Astrocyte of the cerebellum (primary cell): ENCODE measurements around the gene TFAP2C.

Source experiments
- DNase-seq: peaks from one replicate; pipeline ENCODE4 v3.0.0-alpha.2; 2011; ENCODE audit warnings: low read depth
- H3K4me3 ChIP-seq: 2 replicates; pipeline ENCODE4 v1.5.1; 2011; ENCODE audit warnings: mild to moderate bottlenecking, low read depth, low read length, moderate library complexity
- in situ Hi-C: cut with HindIII; loops from 2 replicates; pipeline ENCODE4 v1.10.0; 2017; ENCODE audit warnings: low sequenced_read_pairs
- TF ChIP-seq, protein P1 (sequence below): IDR thresholded peaks from 2 replicates; pipeline ENCODE4 v1.5.1; 2012; ENCODE audit warnings: low read length, low read depth, moderate library complexity, mild to moderate bottlenecking; ENCODE audit errors: missing control alignments

Gene TFAP2C

DNA sequence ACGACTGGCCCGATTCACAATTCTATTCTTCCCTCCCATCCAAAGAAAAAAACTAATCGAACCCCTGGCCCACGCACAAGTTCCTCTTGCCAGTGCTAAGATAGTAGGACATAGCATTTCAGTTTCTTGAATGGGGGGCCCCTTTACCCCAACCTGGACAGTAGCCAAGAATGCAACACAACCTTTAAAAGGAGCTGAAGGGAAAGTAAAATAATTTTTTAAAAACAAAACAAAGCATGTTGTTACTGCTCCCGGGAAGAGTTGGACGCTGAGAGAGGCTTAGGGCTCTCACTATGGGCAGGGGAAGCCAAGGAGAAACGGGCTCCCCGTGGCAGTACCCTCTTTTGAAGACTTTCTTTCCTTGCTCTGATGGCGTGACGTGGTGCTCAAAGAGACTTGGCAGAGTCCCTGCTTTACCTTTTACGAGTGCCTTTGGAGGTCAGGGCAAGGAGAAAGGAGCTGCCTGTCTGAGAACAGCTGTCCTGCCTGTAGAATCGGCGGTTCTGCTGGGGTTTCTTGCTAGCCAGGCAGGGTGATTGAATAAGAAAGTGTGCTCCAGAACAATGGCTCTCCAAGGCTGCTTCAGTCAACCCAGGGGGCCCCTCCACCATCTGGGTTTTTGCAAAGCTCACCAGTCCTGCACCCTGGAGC is 5.8 kb downstream of the TFAP2C start:
- TF ChIP-seq, protein P1, sequence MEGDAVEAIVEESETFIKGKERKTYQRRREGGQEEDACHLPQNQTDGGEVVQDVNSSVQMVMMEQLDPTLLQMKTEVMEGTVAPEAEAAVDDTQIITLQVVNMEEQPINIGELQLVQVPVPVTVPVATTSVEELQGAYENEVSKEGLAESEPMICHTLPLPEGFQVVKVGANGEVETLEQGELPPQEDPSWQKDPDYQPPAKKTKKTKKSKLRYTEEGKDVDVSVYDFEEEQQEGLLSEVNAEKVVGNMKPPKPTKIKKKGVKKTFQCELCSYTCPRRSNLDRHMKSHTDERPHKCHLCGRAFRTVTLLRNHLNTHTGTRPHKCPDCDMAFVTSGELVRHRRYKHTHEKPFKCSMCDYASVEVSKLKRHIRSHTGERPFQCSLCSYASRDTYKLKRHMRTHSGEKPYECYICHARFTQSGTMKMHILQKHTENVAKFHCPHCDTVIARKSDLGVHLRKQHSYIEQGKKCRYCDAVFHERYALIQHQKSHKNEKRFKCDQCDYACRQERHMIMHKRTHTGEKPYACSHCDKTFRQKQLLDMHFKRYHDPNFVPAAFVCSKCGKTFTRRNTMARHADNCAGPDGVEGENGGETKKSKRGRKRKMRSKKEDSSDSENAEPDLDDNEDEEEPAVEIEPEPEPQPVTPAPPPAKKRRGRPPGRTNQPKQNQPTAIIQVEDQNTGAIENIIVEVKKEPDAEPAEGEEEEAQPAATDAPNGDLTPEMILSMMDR, result no peak
- in situ Hi-C loops, result no loop called here
- no peak for DNase-seq
- peak overlapping the region; percentile 24 for H3K4me3 ChIP-seq

DNA sequence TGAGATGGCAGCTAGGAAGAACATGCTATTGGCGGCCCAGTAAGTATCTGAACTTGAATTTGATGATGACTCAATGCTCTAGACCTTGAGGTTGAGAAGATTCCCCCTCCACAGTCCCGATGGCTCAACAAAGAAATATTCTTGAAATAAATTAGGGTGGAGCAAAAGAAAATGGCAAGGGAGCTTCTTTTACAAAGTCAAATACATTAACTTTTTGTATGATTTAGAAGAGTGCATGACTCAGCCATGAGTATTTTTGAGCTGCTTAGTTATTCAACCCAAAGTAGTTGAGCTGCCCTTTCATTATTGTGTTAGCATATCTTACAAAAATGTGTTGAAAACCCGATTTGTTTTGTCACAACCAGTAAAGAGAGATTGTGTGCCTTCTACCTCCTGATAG is 7.6 kb downstream of the TFAP2C start:
- TF ChIP-seq, protein P1, result no peak
- no peak overlapping the region for H3K4me3 ChIP-seq
- peak; percentile 44 for DNase-seq
- in situ Hi-C loops, result no loop called here

DNA sequence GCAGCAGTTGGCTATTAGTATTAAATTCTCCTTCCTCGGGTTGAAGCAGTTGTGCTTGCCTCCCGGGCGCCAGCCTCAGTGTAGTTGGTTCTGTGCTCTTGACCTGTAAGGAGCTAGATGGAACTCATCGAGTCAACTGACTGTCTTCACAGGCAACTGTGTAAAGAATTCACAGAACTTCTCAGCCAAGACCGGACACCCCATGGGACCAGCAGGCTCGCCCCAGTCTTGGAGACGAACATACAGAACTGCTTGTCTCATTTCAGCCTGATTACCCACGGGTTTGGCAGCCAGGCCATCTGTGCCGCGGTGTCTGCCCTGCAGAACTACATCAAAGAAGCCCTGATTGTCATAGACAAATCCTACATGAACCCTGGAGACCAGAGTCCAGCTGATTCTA is 8.5 kb downstream of the TFAP2C start:
- H3K4me3 ChIP-seq, result no peak overlapping the region
- in situ Hi-C loops, result no loop called here
- TF ChIP-seq, protein P1, result no peak
- DNase-seq, result peak; percentile 48

DNA sequence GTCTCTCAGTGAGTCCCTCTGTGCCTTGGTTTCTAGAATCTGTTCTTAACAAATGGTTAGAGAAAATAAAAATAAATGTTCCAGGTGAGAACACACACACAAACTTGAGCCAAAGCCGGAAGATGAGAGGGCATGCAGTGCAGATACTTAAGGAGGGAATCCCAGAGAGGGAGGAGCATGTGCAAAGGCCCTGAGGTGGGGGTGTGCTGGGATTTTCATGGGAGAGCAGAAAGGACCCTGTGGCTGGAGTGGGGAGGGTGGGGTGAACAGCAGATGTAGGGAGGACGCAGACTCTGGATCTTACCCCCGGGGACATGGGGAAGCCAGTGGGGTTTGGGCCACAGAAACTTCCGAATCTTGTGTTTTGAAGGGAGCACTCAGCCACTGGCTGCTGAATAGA is 17.5 kb downstream of the TFAP2C start:
- in situ Hi-C loops, result no loop called here
- no peak overlapping the region for H3K4me3 ChIP-seq
- TF ChIP-seq, protein P1, result no peak
- DNase-seq, result no peak

DNA sequence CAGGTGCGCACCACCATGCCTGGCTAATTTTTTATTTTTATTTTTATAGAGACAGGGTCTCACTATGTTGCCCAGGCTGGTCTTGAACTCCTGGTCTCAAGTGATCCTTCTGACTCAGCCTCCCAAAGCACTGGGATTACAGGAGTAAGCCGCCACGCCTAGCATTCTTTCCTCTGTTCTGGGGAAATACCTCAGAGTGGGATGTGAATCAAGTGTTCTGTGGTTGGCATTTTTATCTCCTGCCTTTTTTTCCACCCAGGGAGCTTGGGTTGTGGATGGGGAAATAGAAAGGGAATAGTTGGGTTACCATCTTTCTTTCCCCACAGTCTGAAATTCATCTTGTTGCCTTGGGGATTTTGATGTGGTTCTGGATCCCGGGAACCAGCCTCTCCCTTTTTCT is 24.1 kb downstream of the TFAP2C start:
- no peak for DNase-seq
- H3K4me3 ChIP-seq, result no peak overlapping the region
- in situ Hi-C loops, result no loop called here
- TF ChIP-seq, protein P1, result no peak

DNA sequence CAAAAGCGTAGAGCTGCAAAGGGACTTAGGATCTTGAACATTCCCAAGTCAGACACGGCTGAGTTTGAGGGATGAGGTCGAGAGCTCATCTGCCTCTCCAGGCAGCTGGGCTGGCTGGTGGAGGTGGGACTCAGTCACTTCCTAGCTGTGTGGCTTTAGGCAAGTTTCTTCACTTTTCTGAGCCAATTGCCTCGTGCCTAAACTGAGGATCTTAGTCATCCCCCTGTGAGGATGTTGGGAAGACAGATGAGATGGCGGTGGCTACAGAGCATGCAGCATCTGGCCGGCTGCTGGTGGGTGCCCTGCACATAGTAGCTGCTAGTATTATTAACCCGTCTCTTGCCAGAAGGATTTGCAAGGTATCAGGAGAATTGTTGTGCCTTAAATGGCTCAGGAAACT is 27.5 kb downstream of the TFAP2C start:
- DNase-seq, result no peak
- TF ChIP-seq, protein P1, result no peak
- in situ Hi-C loops, result no loop called here
- no peak overlapping the region for H3K4me3 ChIP-seq
